Endodermal cell (in vitro differentiated cells): ENCODE measurements around the gene FLOT2. TPM values are rescaled to one million over a fixed set of nuclear protein-coding genes. Genes with fewer than 3 reads are reported as not detected.

Source experiments
- DNase-seq: peaks from one replicate; pipeline ENCODE4 v3.0.0-alpha.2; 2017
- H3K27ac ChIP-seq: 2 replicates; pipeline ENCODE4 v1.5.1; 2013; ENCODE audit warnings: mild to moderate bottlenecking, low read depth, low read length, moderate library complexity
- H3K27me3 ChIP-seq: 2 replicates; pipeline ENCODE4 v1.6.1; 2013; ENCODE audit warnings: mild to moderate bottlenecking, low read length, moderate library complexity; ENCODE audit not compliant: insufficient read depth, control insufficient read depth, poor library complexity, severe bottlenecking
- H3K36me3 ChIP-seq: 2 replicates; pipeline ENCODE4 v1.7.0; 2013; ENCODE audit warnings: mild to moderate bottlenecking, low read length, moderate library complexity; ENCODE audit not compliant: control insufficient read depth, insufficient read depth
- H3K4me1 ChIP-seq: one replicate; pipeline ENCODE4 v1.7.0; 2013; ENCODE audit warnings: low read length; ENCODE audit not compliant: control insufficient read depth, insufficient read depth
- H3K4me3 ChIP-seq: 2 replicates; pipeline ENCODE4 v1.5.1; 2013; ENCODE audit warnings: mild to moderate bottlenecking, low read length, moderate library complexity
- H3K9ac ChIP-seq: 2 replicates; pipeline ENCODE4 v1.6.1; 2013; ENCODE audit warnings: mild to moderate bottlenecking, low read length, moderate library complexity; ENCODE audit not compliant: poor library complexity, severe bottlenecking; ENCODE audit errors: extremely low read depth
- H3K9me3 ChIP-seq: 2 replicates; pipeline ENCODE4 v1.6.1; 2013; ENCODE audit warnings: mild to moderate bottlenecking, low read length, moderate library complexity; ENCODE audit not compliant: control insufficient read depth
- H3K27ac Mint-ChIP-seq: 2 replicates; pipeline ENCODE4 v1.8.0; 2020; ENCODE audit warnings: mixed read lengths
- H3K27me3 Mint-ChIP-seq: 2 replicates; pipeline ENCODE4 v1.8.0; 2021; ENCODE audit warnings: mild to moderate bottlenecking, mixed read lengths; ENCODE audit not compliant: insufficient read depth
- H3K36me3 Mint-ChIP-seq: 2 replicates; pipeline ENCODE4 v1.8.0; 2020; ENCODE audit warnings: low read depth, mixed read lengths
- H3K4me1 Mint-ChIP-seq: 2 replicates; pipeline ENCODE4 v1.8.0; 2020; ENCODE audit warnings: mixed read lengths
- H3K4me3 Mint-ChIP-seq: 2 replicates; pipeline ENCODE4 v1.8.0; 2020; ENCODE audit warnings: mild to moderate bottlenecking, moderate library complexity, mixed read lengths
- H3K9me3 Mint-ChIP-seq: 2 replicates; pipeline ENCODE4 v1.8.0; 2020; ENCODE audit warnings: mild to moderate bottlenecking, mixed read lengths
- CTCF ChIP-seq: fragments of 200-600 bp; sonication (generic); conservative IDR thresholded peaks from 2 replicates; pipeline ENCODE4 v1.5.0; 2021; ENCODE audit warnings: antibody characterized with exemption, mild to moderate bottlenecking
- WGBS, 2 experiments: methylation state at CpG; one replicate each; pipeline versions ENCODE4 v1.1.5 to v1.1.7; 2013; ENCODE audit warnings: missing lambda C conversion rate in 2 of 2, mixed read lengths in 1 of 2; ENCODE audit not compliant: insufficient coverage in 1 of 2, insufficient read length in 1 of 2; 5-methylcytosine and 5-hydroxymethylcytosine counted together
- total RNA-seq, 2 donors: library from RNA; stranded (reverse); fragmentation: NEBNext Ultra II Directional in 1 of 2; extraction: Animal tissue kit (Norgen Biotek cat#: 25700) in 1 of 2; gene quantifications; 2 replicates in 1 of 2; 3 replicates in 1 of 2; pipeline ENCODE4 v1.2.1, GENCODE V29; 2021

Gene FLOT2
- total RNA-seq, 2 donors from 2014 or later = 195 to 215 TPM

GRCh38 chr17:28944862-28945741 lies 47.6 kb upstream of the FLOT2 start:
- peaks cover 55% of the 10 kb centered on the region for H3K36me3 Mint-ChIP-seq
- Histone ChIP-seq H3K4me1 (peaks cover 8% of the 10 kb centered on the region), H3K27me3 (no peaks in the 10 kb centered on the region), H3K9ac (no peak overlapping the region), H3K27ac (no peak overlapping the region), H3K9me3 (no peaks in the 10 kb centered on the region), H3K36me3 (peaks cover 54% of the 10 kb centered on the region), H3K4me3 (no peak overlapping the region)
- peak overlapping the region; percentile 57 for H3K27ac Mint-ChIP-seq
- H3K9me3 Mint-ChIP-seq = no peaks in the 10 kb centered on the region
- peaks cover 37% of the 10 kb centered on the region for H3K4me1 Mint-ChIP-seq
- DNase-seq = no peak
- 91 to 98% methylated on average over 6 to 8 of the region's 8 CpGs for WGBS, 2 experiments
- no peak for TF ChIP-seq CTCF
- no peaks in the 10 kb centered on the region for H3K27me3 Mint-ChIP-seq
- no peak overlapping the region for H3K4me3 Mint-ChIP-seq

- H3K27me3 Mint-ChIP-seq = no peaks in the 10 kb centered on the region
- H3K9ac ChIP-seq = no peak overlapping the region
These were observed 46.8 kb upstream of the FLOT2 start for GRCh38 chr17:28944343-28944742.

GRCh38 chr17:28942925-28943324 lies 45.4 kb upstream of the FLOT2 start:
- Mint-ChIP-seq H3K9me3 (no peaks in the 10 kb centered on the region), H3K27me3 (no peaks in the 10 kb centered on the region), H3K27ac (no peak overlapping the region), H3K36me3 (peaks cover 61% of the 10 kb centered on the region), H3K4me3 (no peak overlapping the region), H3K4me1 (peaks cover 40% of the 10 kb centered on the region)
- Histone ChIP-seq H3K9me3 (no peaks in the 10 kb centered on the region), H3K4me1 (peaks cover 8% of the 10 kb centered on the region), H3K27ac (no peak overlapping the region), H3K27me3 (no peaks in the 10 kb centered on the region), H3K36me3 (peaks cover 70% of the 10 kb centered on the region), H3K4me3 (no peak overlapping the region), H3K9ac (no peak overlapping the region)
- WGBS, 2 experiments = 95 to 100% methylated on average over 2 of the region's 2 CpGs
- no peak for TF ChIP-seq CTCF
- DNase-seq = no peak

More at GRCh38 chr17:28944343-28944742, 46.8 kb upstream of the FLOT2 start:
- 94 to 100% methylated on average over 3 of the region's 4 CpGs for WGBS, 2 experiments
- H3K36me3 Mint-ChIP-seq = peaks cover 55% of the 10 kb centered on the region
- H3K4me1 ChIP-seq = peaks cover 8% of the 10 kb centered on the region
- no peak overlapping the region for H3K27ac Mint-ChIP-seq
- no peaks in the 10 kb centered on the region for H3K27me3 ChIP-seq
- peaks cover 42% of the 10 kb centered on the region for H3K4me1 Mint-ChIP-seq
- no peak for DNase-seq
- H3K36me3 ChIP-seq = peaks cover 59% of the 10 kb centered on the region
- no peaks in the 10 kb centered on the region for H3K9me3 Mint-ChIP-seq
- no peaks in the 10 kb centered on the region for H3K9me3 ChIP-seq
- no peak overlapping the region for H3K4me3 ChIP-seq
- no peak overlapping the region for H3K4me3 Mint-ChIP-seq
- TF ChIP-seq CTCF = no peak
- no peak overlapping the region for H3K27ac ChIP-seq
